ENCODE measurements around the gene YJU2. TPM values are rescaled to one million over a fixed set of nuclear protein-coding genes. Genes with fewer than 3 reads are reported as not detected.
A peak's percentile ranks its signal among the peaks of the same experiment; 100 is the strongest.
"Not testable (repeated sequence)": the region's sequence is repeated elsewhere in the genome, so short reads cannot be mapped to it uniquely, and the experiment has no call there.

Gene YJU2
- total and polyA plus RNA-seq, 5 donors from 2014 or later: 24.8 to 37.7 (median 28.5) TPM

DNA sequence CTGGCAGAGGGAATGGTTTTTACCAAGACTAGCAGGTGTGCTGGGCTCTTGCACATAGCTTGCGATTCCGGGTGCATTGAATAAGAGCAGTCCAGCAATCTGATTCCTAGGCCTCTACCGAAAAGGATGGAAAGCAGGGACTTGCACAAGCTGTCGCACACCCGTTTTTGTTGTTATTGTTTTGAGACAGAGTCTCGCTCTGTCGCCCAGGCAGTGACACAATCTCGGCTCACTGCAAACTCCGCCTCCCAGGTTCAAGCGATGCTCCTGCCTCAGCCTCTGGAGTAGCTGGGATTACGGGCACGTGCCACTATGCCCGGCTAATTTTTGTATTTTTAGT is 12.0 kb upstream of the YJU2 start:
- Histone ChIP-seq H3K4me1 (ENCODE audit: control insufficient read depth, insufficient read depth, low read length, poor library complexity, severe bottlenecking) (no peaks in the 10 kb centered on the region), H3K36me3 (ENCODE audit: control insufficient read depth, insufficient read depth, low read length) (no peaks in the 10 kb centered on the region), H3K9me3 (ENCODE audit: control insufficient read depth in 2 of 2, low read length in 2 of 2) (no peaks in the 10 kb centered on the region), H3K27ac (ENCODE audit: insufficient read depth, low read length, poor library complexity, severe bottlenecking) (no peak overlapping the region), H3K27me3 (ENCODE audit: control insufficient read depth, insufficient read depth, low read length) (no peaks in the 10 kb centered on the region), H3K4me3 (ENCODE audit: low read depth, low read length) (no peak overlapping the region)
- Mint-ChIP-seq H3K4me1 (peaks cover 0 to 4% (median 1%) of the 10 kb centered on the region in 4 donors), H3K4me3 (no peak overlapping the region), H3K27ac (no peak overlapping the region), H3K36me3 (no peaks in the 10 kb centered on the region), H3K9me3 (peaks cover 0 to 1% (median 0%) of the 10 kb centered on the region in 7 donors), H3K27me3 (no peaks in the 10 kb centered on the region)
- ATAC-seq (ENCODE audit: low read depth in 2 of 2) (no peak), DNase-seq (no peak)

DNA sequence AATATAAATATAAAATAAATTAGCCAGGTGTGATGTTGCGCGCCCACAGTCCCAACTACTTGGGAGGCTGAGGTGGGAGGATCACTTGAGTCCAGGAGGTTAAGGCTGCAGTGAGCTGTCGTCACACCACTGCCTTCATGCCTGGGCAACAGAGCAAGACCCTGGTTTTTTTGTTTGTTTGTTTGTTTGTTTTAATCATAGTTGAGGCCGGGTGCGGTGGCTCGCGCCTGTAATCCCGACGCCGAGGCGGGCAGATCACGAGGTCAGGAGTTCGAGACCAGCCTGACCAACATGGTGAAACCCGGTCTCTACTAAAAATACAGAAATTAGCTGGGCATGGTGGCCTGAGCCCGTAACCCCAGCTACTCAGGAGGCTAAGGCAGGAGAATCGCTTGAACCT is 9.4 kb upstream of the YJU2 start:
- H3K27me3 ChIP-seq (ENCODE audit: control insufficient read depth, insufficient read depth, low read length); H3K4me3 ChIP-seq (ENCODE audit: low read depth, low read length); H3K27me3 Mint-ChIP-seq; H3K36me3 Mint-ChIP-seq; H3K36me3 ChIP-seq (ENCODE audit: control insufficient read depth, insufficient read depth, low read length); H3K9me3 Mint-ChIP-seq; ATAC-seq (ENCODE audit: low read depth in 2 of 2); H3K4me1 Mint-ChIP-seq; H3K4me1 ChIP-seq (ENCODE audit: control insufficient read depth, insufficient read depth, low read length, poor library complexity, severe bottlenecking); DNase-seq; H3K27ac ChIP-seq (ENCODE audit: insufficient read depth, low read length, poor library complexity, severe bottlenecking); H3K27ac Mint-ChIP-seq; H3K9me3 ChIP-seq (ENCODE audit: control insufficient read depth in 2 of 2, low read length in 2 of 2); H3K4me3 Mint-ChIP-seq: not testable (repeated sequence)

- Histone ChIP-seq H3K4me1 (ENCODE audit: control insufficient read depth, insufficient read depth, low read length, poor library complexity, severe bottlenecking) (no peaks in the 10 kb centered on the region), H3K27ac (ENCODE audit: insufficient read depth, low read length, poor library complexity, severe bottlenecking) (no peak overlapping the region), H3K27me3 (ENCODE audit: control insufficient read depth, insufficient read depth, low read length) (no peaks in the 10 kb centered on the region), H3K4me3 (ENCODE audit: low read depth, low read length) (no peak overlapping the region), H3K9me3 (ENCODE audit: control insufficient read depth in 2 of 2, low read length in 2 of 2) (peaks cover 4 to 10% of the 10 kb centered on the region in 2 experiments), H3K36me3 (ENCODE audit: control insufficient read depth, insufficient read depth, low read length) (no peaks in the 10 kb centered on the region)
- Mint-ChIP-seq H3K27ac (no peak overlapping the region), H3K27me3 (no peaks in the 10 kb centered on the region), H3K36me3 (peaks cover 5% of the 10 kb centered on the region), H3K9me3 (peaks cover 0 to 9% (median 2%) of the 10 kb centered on the region in 7 donors), H3K4me3 (no peak overlapping the region), H3K4me1 (peaks cover 0 to 2% (median 0%) of the 10 kb centered on the region in 4 donors)
- no peak for DNase-seq
- ATAC-seq (ENCODE audit: low read depth in 2 of 2): no peak
These were observed 8.0 kb upstream of the YJU2 start for GRCh38 chr19:4238831-4239230.

- H3K9me3 ChIP-seq (ENCODE audit: control insufficient read depth in 2 of 2, low read length in 2 of 2): peaks cover 4 to 10% of the 10 kb centered on the region in 2 experiments
- no peak overlapping the region for H3K4me3 ChIP-seq (ENCODE audit: low read depth, low read length)
- H3K27ac ChIP-seq (ENCODE audit: insufficient read depth, low read length, poor library complexity, severe bottlenecking): no peak overlapping the region
- Mint-ChIP-seq H3K36me3 (peaks cover 5% of the 10 kb centered on the region), H3K27ac (peak overlapping the region in 1 of 3 donors; percentile 1), H3K27me3 (no peaks in the 10 kb centered on the region), H3K4me3 (peak overlapping the region in 1 of 4 donors; percentile 17), H3K4me1 (peaks cover 0 to 9% (median 4%) of the 10 kb centered on the region in 4 donors), H3K9me3 (peaks cover 0 to 9% (median 2%) of the 10 kb centered on the region in 7 donors)
- DNase-seq (no peak), ATAC-seq (ENCODE audit: low read depth in 2 of 2) (no peak)
- H3K36me3 ChIP-seq (ENCODE audit: control insufficient read depth, insufficient read depth, low read length): no peaks in the 10 kb centered on the region
- peaks cover 7% of the 10 kb centered on the region for H3K4me1 ChIP-seq (ENCODE audit: control insufficient read depth, insufficient read depth, low read length, poor library complexity, severe bottlenecking)
- H3K27me3 ChIP-seq (ENCODE audit: control insufficient read depth, insufficient read depth, low read length): no peaks in the 10 kb centered on the region
These were observed 5.0 kb upstream of the YJU2 start for GRCh38 chr19:4241824-4242430.

DNA sequence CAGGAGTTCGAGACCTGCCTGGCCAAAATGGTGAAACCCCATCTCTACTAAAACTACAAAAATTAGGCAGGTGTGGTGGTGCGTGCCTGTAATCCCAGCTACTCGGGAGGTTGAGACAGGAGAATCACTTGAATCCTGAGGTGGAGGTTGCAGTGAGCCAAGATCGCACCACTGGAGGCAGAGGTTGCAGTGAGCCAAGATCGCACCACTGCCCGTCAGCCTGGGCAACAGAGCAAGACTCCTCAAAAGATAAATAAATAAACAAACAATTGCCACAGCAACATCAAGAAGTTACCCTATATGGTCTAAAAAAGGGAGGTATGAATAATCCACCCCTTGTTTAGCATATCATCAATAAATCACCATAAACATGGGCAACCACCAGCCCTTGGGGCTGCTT is 942 bp upstream of the YJU2 start:
- H3K36me3 Mint-ChIP-seq: peaks cover 25% of the 10 kb centered on the region
- not testable (repeated sequence) for H3K4me3 ChIP-seq (ENCODE audit: low read depth, low read length); DNase-seq; H3K9me3 ChIP-seq (ENCODE audit: control insufficient read depth in 2 of 2, low read length in 2 of 2); H3K9me3 Mint-ChIP-seq; ATAC-seq (ENCODE audit: low read depth in 2 of 2); H3K27me3 Mint-ChIP-seq; H3K4me1 ChIP-seq (ENCODE audit: control insufficient read depth, insufficient read depth, low read length, poor library complexity, severe bottlenecking); H3K27me3 ChIP-seq (ENCODE audit: control insufficient read depth, insufficient read depth, low read length)
- Histone ChIP-seq H3K36me3 (ENCODE audit: control insufficient read depth, insufficient read depth, low read length) (peaks cover 18% of the 10 kb centered on the region), H3K27ac (ENCODE audit: insufficient read depth, low read length, poor library complexity, severe bottlenecking) (peak overlapping the region; percentile 100)
- peaks cover 0 to 30% (median 15%) of the 10 kb centered on the region in 4 donors for H3K4me1 Mint-ChIP-seq
- H3K4me3 Mint-ChIP-seq: peak overlapping the region in 3 of 4 donors; percentile 93 to 95 (median 95)
- H3K27ac Mint-ChIP-seq: peak overlapping the region in 2 of 3 donors; percentile 9 to 97

- no peaks in the 10 kb centered on the region for H3K27me3 ChIP-seq (ENCODE audit: control insufficient read depth, insufficient read depth, low read length)
- Mint-ChIP-seq H3K4me1 (peaks cover 0 to 6% (median under 1%) of the 10 kb centered on the region in 4 donors), H3K36me3 (peaks cover 34% of the 10 kb centered on the region), H3K9me3 (peaks cover 0 to 2% (median 0%) of the 10 kb centered on the region in 7 donors), H3K27ac (no peak overlapping the region), H3K27me3 (no peaks in the 10 kb centered on the region), H3K4me3 (no peak overlapping the region)
- no peaks in the 10 kb centered on the region for H3K4me1 ChIP-seq (ENCODE audit: control insufficient read depth, insufficient read depth, low read length, poor library complexity, severe bottlenecking)
- peaks cover 84% of the 10 kb centered on the region for H3K36me3 ChIP-seq (ENCODE audit: control insufficient read depth, insufficient read depth, low read length)
- no peak overlapping the region for H3K4me3 ChIP-seq (ENCODE audit: low read depth, low read length)
- no peak overlapping the region for H3K27ac ChIP-seq (ENCODE audit: insufficient read depth, low read length, poor library complexity, severe bottlenecking)
- peaks cover 5 to 7% of the 10 kb centered on the region in 2 experiments for H3K9me3 ChIP-seq (ENCODE audit: control insufficient read depth in 2 of 2, low read length in 2 of 2)
- ATAC-seq (ENCODE audit: low read depth in 2 of 2): no peak
- DNase-seq: peak in 1 of 3 donors; percentile 27
These were observed 9.7 kb downstream of the YJU2 start for GRCh38 chr19:4256563-4256962.

DNA sequence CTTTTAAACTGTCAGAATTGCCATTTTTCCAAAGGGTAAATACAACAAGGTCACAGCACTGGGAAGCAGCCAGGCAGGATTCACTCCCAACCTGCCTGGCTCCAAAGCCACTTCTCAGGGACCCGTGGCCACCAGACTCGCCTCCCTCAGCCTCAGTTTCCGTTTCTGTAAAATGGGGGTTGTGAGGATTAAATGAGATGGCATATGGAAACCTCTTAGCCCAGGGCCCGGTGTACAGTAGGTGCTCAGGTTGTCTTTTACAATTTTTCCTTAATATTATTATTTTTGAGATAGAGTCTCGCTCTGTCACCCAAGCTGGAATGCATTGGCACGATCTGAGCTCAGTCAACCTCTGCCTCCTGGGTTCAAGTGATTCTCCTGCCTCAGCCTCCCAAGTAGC is 10.1 kb downstream of the YJU2 start:
- peaks cover 34% of the 10 kb centered on the region for H3K36me3 Mint-ChIP-seq
- Histone ChIP-seq H3K9me3 (ENCODE audit: control insufficient read depth in 2 of 2, low read length in 2 of 2) (peaks cover 5 to 7% of the 10 kb centered on the region in 2 experiments), H3K27ac (ENCODE audit: insufficient read depth, low read length, poor library complexity, severe bottlenecking) (no peak overlapping the region), H3K4me1 (ENCODE audit: control insufficient read depth, insufficient read depth, low read length, poor library complexity, severe bottlenecking) (no peaks in the 10 kb centered on the region), H3K27me3 (ENCODE audit: control insufficient read depth, insufficient read depth, low read length) (no peaks in the 10 kb centered on the region), H3K36me3 (ENCODE audit: control insufficient read depth, insufficient read depth, low read length) (peaks cover 80% of the 10 kb centered on the region), H3K4me3 (ENCODE audit: low read depth, low read length) (no peak overlapping the region)
- H3K9me3 Mint-ChIP-seq: peaks cover 0 to 2% (median 0%) of the 10 kb centered on the region in 7 donors
- ATAC-seq (ENCODE audit: low read depth in 2 of 2): no peak
- H3K27ac Mint-ChIP-seq: no peak overlapping the region
- DNase-seq: no peak
- peaks cover 0 to 6% (median under 1%) of the 10 kb centered on the region in 4 donors for H3K4me1 Mint-ChIP-seq
- H3K4me3 Mint-ChIP-seq: no peak overlapping the region
- H3K27me3 Mint-ChIP-seq: no peaks in the 10 kb centered on the region

- Histone ChIP-seq H3K36me3 (ENCODE audit: control insufficient read depth, insufficient read depth, low read length) (peaks cover 80% of the 10 kb centered on the region), H3K9me3 (ENCODE audit: control insufficient read depth in 2 of 2, low read length in 2 of 2) (peaks cover 5 to 7% of the 10 kb centered on the region in 2 experiments), H3K27ac (ENCODE audit: insufficient read depth, low read length, poor library complexity, severe bottlenecking) (no peak overlapping the region), H3K4me1 (ENCODE audit: control insufficient read depth, insufficient read depth, low read length, poor library complexity, severe bottlenecking) (no peaks in the 10 kb centered on the region), H3K27me3 (ENCODE audit: control insufficient read depth, insufficient read depth, low read length) (no peaks in the 10 kb centered on the region), H3K4me3 (ENCODE audit: low read depth, low read length) (no peak overlapping the region)
- Mint-ChIP-seq H3K27ac (no peak overlapping the region), H3K4me1 (peaks cover 0 to 6% (median under 1%) of the 10 kb centered on the region in 4 donors), H3K27me3 (no peaks in the 10 kb centered on the region), H3K9me3 (peaks cover 0 to 2% (median 0%) of the 10 kb centered on the region in 7 donors), H3K4me3 (no peak overlapping the region), H3K36me3 (peaks cover 29% of the 10 kb centered on the region)
- no peak for ATAC-seq (ENCODE audit: low read depth in 2 of 2)
- no peak for DNase-seq
These were observed 11.3 kb downstream of the YJU2 start for GRCh38 chr19:4258181-4258580.
